K562 (cell line): ENCODE results near the gene TEX9.

Experiments
- CBX2 ChIP-seq: fragments of 200-600 bp; sonication (generic); IDR thresholded peaks from one replicate; pipeline ENCODE4 v1.6.1; 2012; ENCODE audit warnings: mild to moderate bottlenecking, low read length, inconsistent platforms; ENCODE audit not compliant: insufficient read depth, poor library complexity, severe bottlenecking
- CREB1 ChIP-seq, 2 experiments: sonication (generic) in 1 of 2; formaldehyde crosslinking in 1 of 2; IDR thresholded peaks; 2 replicates each; pipeline versions ENCODE4 v1.6.1 to v1.8.0; 2012 to 2022; ENCODE audit warnings: inconsistent platforms in 1 of 2, mild to moderate bottlenecking in 1 of 2, missing genetic modification reagents in 1 of 2, moderate library complexity in 1 of 2
- DMBX1 ChIP-seq: fragments of 250-450 bp; sonication (Bioruptor Pico); IDR thresholded peaks from 2 replicates; pipeline ENCODE4 v1.8.0; 2022; ENCODE audit warnings: inconsistent platforms, mild to moderate bottlenecking, moderate library complexity, borderline replicate concordance
- KAT2B ChIP-seq: IDR thresholded peaks from one replicate; pipeline ENCODE4 v1.6.1; 2012; ENCODE audit warnings: low read depth, mild to moderate bottlenecking, control low read depth, inconsistent platforms, low read length, moderate library complexity
- RAD21 ChIP-seq, 2 experiments: fragments of 250-450 bp in 1 of 2; fragments of 450-650 bp in 1 of 2; sonication (Bioruptor Pico) in 1 of 2; formaldehyde crosslinking in 1 of 2; IDR thresholded peaks in 1 of 2; conservative IDR thresholded peaks in 1 of 2; 2 replicates each; pipeline versions ENCODE4 v1.4.0 to v1.8.0; 2020 to 2022; ENCODE audit warnings: mild to moderate bottlenecking in 2 of 2, moderate library complexity in 1 of 2
- RBM22 ChIP-seq: fragments of 200-400 bp; formaldehyde crosslinking; IDR thresholded peaks from 2 replicates; pipeline ENCODE4 v1.6.1; 2018; ENCODE audit warnings: low read length, low read depth; ENCODE audit not compliant: poor library complexity, severe bottlenecking
- RUNX1 ChIP-seq: sonication (generic); IDR thresholded peaks from 2 replicates; pipeline ENCODE4 v1.6.1; 2016; ENCODE audit warnings: antibody characterized with exemption, low read depth
- TAF15 ChIP-seq: fragments of 200-400 bp; formaldehyde crosslinking; IDR thresholded peaks from 2 replicates; pipeline ENCODE4 v1.6.1; 2017; ENCODE audit warnings: mild to moderate bottlenecking, low read depth, low read length, moderate library complexity
- XRCC3 ChIP-seq: fragments of 450-650 bp; IDR thresholded peaks from 2 replicates; pipeline ENCODE4 v1.6.1; 2017; ENCODE audit warnings: mild to moderate bottlenecking, moderate library complexity
- ZNF121 ChIP-seq: sonication (generic); formaldehyde crosslinking; conservative IDR thresholded peaks from 2 replicates; pipeline ENCODE4 v1.8.0; 2022; ENCODE audit warnings: missing genetic modification reagents
- TF ChIP-seq, protein P1 (sequence below): sonication (generic); formaldehyde crosslinking; IDR thresholded peaks from 2 replicates; pipeline ENCODE4 v1.9.0; 2022; ENCODE audit warnings: mild to moderate bottlenecking, missing genetic modification reagents
- TF ChIP-seq, protein P2 (sequence below), 3 experiments: IDR thresholded peaks in 2 of 3; conservative IDR thresholded peaks in 1 of 3; 2 replicates each; pipeline ENCODE4 v1.5.1; 2011 to 2012; ENCODE audit warnings: low read length in 3 of 3, mild to moderate bottlenecking in 3 of 3, control low read depth in 2 of 3, improper control_type of control experiment in 1 of 3, inconsistent platforms in 1 of 3, low read depth in 1 of 3, mixed read lengths in 1 of 3, moderate library complexity in 1 of 3; ENCODE audit not compliant: insufficient read depth in 2 of 3

DNA sequence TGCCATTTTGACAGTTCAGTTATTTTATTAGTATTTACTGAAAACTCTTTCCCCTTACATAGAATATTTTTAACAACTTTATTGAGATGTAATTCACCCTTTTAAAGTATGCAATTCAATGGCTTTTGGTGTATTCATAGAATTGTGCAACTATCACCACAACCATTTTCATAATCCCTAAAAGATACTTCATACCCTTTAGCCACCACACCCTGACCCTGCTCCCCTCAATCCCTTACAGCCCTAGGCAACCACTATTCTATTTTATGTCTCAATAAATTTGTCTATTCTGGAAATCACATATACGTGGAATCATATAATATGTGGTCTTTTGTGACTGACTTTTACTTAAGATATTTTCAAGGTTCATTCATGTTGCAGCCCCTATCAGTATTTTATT is 29.7 kb downstream of the TEX9 start:
- no peak for TF ChIP-seq ZNF121 (CRISPR knock-in tag)
- no peak for TF ChIP-seq TAF15
- TF ChIP-seq, protein P1, sequence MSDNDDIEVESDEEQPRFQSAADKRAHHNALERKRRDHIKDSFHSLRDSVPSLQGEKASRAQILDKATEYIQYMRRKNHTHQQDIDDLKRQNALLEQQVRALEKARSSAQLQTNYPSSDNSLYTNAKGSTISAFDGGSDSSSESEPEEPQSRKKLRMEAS (CRISPR knock-in tag): no peak
- TF ChIP-seq, protein P2, sequence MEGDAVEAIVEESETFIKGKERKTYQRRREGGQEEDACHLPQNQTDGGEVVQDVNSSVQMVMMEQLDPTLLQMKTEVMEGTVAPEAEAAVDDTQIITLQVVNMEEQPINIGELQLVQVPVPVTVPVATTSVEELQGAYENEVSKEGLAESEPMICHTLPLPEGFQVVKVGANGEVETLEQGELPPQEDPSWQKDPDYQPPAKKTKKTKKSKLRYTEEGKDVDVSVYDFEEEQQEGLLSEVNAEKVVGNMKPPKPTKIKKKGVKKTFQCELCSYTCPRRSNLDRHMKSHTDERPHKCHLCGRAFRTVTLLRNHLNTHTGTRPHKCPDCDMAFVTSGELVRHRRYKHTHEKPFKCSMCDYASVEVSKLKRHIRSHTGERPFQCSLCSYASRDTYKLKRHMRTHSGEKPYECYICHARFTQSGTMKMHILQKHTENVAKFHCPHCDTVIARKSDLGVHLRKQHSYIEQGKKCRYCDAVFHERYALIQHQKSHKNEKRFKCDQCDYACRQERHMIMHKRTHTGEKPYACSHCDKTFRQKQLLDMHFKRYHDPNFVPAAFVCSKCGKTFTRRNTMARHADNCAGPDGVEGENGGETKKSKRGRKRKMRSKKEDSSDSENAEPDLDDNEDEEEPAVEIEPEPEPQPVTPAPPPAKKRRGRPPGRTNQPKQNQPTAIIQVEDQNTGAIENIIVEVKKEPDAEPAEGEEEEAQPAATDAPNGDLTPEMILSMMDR (IDR thresholded peaks at IDR 0.05 in 2 of 3, conservative IDR thresholded peaks at IDR 0.05 in 1 of 3; ENCODE audit: insufficient read depth in 2 of 3, low read depth in 1 of 3, low read length in 3 of 3): no peak
- no peak for TF ChIP-seq RUNX1
- TF ChIP-seq CBX2: no peak
- no peak for TF ChIP-seq KAT2B
- TF ChIP-seq XRCC3: no peak
- TF ChIP-seq RAD21 (CRISPR knock-in tag; conservative IDR thresholded peaks at IDR 0.05 in 1 of 2, IDR thresholded peaks at IDR 0.05 in 1 of 2): no peak
- TF ChIP-seq RBM22: no peak
- no peak for TF ChIP-seq DMBX1 (CRISPR knock-in tag)
- TF ChIP-seq CREB1 (IDR thresholded peaks at IDR 0.05): no peak
- no peak for TF ChIP-seq CREB1 (CRISPR knock-in tag; IDR thresholded peaks at IDR 0.05)
